Heart left ventricle (tissue), 13 donors: ENCODE results near the gene ATP2B1.

Experiments
- POLR2A ChIP-seq, 2 donors: fragments of 450-650 bp; IDR thresholded peaks; one replicate each; pipeline ENCODE4 v1.6.1; 2017; ENCODE audit warnings: antibody characterized with exemption in 2 of 2, mild to moderate bottlenecking in 2 of 2, moderate library complexity in 2 of 2
- TF ChIP-seq, protein P1 (sequence below), 12 donors: fragments of 200-600 bp; sonication (generic) in 4 of 12; IDR thresholded peaks; one replicate each; pipeline versions ENCODE4 v1.5.0 to v1.8.0; 2018 to 2022; ENCODE audit warnings: antibody characterized with exemption in 12 of 12, mild to moderate bottlenecking in 5 of 12
- donor health status: ischemic (EF 13 %, LVEDD 7.1; RV severe dilation, severe dysfunction).
- donor health status: DM: no; HTN: yes; CAD: no.
- donor health status: DM: no; HTN: no; CAD: no.
- donor health status: ischemic (EF 25% LVEDD 6.9; RV normal size, moderate dysfunction).
- donor health status: ischemic (EF 25% LVEDD 5.7; RV mildly dilated, moderate dysfunction).
- donor health status: ischemic (EF 35%, LVEDD 5.7; RV mildly dilated, moderate dysfunction).
- donor health status: nonischemic (EF 11% LVEDD 7.7; RV severe dilation, severe dysfunction).
- donor health status: DM: yes; HTN: yes; CAD: no.
- donor health status: PGD.
- donor health status: ischemic (EF 29% LVEDD 5.4; RV normal size, mild dysfunction).
- donor health status: nonischemic (EF 23%, LVEDD 6.1; RV moderate dilation, normal function).

DNA sequence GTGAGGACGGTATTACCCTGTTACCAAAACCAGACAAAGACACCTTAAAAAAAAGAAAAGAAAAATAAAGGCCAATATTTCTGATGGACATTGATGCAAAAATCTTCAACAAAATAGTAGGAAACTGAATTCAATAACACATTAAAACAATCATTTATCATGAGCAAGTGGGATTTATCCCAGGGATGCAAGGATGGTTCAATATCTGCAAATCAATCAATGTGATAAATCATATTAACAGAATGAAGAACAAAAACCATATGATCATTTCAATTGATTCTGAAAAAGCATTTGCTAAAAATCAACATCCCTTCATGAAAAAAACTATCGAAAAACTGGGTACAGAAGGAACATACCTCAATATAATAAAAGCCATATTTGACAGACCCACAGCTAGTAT is 32.3 kb upstream of the ATP2B1 start:
- TF ChIP-seq, protein P1, sequence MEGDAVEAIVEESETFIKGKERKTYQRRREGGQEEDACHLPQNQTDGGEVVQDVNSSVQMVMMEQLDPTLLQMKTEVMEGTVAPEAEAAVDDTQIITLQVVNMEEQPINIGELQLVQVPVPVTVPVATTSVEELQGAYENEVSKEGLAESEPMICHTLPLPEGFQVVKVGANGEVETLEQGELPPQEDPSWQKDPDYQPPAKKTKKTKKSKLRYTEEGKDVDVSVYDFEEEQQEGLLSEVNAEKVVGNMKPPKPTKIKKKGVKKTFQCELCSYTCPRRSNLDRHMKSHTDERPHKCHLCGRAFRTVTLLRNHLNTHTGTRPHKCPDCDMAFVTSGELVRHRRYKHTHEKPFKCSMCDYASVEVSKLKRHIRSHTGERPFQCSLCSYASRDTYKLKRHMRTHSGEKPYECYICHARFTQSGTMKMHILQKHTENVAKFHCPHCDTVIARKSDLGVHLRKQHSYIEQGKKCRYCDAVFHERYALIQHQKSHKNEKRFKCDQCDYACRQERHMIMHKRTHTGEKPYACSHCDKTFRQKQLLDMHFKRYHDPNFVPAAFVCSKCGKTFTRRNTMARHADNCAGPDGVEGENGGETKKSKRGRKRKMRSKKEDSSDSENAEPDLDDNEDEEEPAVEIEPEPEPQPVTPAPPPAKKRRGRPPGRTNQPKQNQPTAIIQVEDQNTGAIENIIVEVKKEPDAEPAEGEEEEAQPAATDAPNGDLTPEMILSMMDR (IDR thresholded peaks at IDR 0.05) = no peak
- TF ChIP-seq POLR2A (IDR thresholded peaks at IDR 0.05) = no peak
